Measurements from ENCODE around the gene NKRF. TPM values are rescaled to one million over a fixed set of nuclear protein-coding genes. Genes with fewer than 3 reads are reported as not detected.
"Not testable (repeated sequence)": the region's sequence is repeated elsewhere in the genome, so short reads cannot be mapped to it uniquely, and the experiment has no call there.

The NKRF gene
- 3.1 and 4.4 TPM in 2 replicates for total RNA-seq

DNA sequence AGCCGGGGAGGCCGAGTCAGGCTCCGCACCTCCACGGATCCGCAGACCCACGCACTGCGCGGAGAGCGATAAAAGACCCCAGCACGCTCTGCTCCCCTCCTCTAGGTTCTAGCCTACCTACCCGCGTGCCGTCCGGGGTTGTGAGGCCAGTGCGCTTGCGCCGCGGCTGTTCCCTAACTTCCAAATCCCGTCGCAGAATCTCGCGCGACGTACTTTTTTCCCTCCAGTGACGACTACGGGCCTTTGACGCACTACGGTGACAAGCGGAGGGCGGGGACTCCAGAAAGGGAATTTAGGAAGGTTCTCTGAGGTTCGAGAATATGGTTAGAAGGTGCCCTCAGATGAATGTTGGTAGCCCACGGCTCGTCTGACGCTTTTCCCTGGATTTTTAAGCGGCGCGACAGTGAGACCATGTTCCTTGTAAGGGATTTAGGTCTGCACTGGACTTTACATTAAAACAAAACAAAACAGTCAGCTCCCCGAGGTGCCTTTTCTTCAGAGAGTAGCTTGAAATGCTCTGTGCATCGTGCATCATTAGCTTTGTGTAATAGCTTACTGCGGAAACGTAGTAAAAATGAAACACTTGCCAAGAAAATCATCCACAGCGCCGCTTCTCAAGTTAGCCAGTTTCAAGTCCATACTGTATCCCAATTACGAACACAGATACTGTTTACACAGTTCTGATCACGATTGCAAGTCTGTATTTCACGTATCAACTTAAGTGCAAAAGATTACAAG lies at the start of gene NKRF:
Gene NKRF, minus strand, starts transcription at position 145 of the 738 bp plus-strand sequence.
- DNase-seq (ENCODE audit: low read depth in 2 of 2) = peak; percentile 83 to 88

DNA sequence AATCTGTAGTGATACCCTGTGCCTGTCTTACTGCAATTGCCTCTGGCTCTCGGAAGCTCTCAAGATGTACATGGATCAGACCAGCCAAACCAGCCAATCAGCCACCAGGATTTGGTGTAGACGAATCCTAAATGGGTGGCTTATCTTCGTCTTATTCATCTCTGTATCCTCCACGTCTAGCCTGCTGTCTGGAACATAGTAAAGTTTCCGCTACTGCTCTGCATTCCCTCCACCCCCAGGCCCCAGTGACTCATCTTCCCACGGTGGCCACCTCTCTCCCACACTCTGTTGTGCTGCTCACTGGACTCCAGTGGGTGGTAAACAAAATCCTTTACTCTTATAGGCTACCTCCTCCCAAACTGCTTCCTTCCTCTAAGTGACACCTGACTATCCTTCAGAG lies 48.9 kb upstream of the NKRF start:
- DNase-seq (ENCODE audit: low read depth in 2 of 2) = peak in 1 of 2 donors; percentile 87

DNA sequence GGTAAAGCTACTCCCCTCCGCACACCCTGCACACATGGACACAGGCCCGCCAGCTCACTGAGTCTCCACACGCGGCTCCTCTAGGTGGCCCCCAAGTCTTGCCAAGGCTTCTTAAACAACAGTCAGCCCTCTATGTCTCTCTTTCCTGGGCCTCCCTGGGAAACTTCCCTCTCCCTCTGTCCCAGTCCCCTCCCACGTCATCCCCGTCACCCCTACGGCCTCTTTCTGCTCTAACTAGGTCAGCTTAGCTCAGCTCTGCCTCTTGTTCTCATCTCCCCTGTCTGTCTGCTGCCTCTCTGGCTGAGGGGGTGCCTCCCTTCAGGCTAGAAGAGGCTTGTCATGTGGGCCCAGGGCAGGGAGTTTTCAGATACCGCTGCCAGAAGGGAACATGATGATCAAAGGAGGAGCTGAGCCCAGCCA lies 47.9 kb upstream of the NKRF start:
- DNase-seq (ENCODE audit: low read depth in 2 of 2) = no peak

DNA sequence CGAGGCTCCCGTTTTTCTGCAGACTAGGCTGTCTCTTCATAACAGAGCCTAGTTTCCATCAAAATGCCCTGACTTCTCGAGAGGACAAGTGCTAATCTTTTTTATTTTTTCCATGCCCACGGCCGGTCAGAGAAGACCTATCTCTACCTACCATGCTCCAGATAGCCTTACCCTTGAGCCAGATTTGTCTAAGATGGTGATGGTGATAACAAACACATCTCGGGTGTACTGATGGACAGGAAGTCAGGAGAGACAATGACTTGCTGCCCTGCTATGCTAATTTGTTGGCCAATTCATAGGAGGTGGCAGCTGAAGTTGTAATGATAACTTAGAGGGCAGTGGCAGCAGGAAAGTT lies 42.2 kb upstream of the NKRF start:
- DNase-seq (ENCODE audit: low read depth in 2 of 2) = peak; percentile 2 to 30

DNA sequence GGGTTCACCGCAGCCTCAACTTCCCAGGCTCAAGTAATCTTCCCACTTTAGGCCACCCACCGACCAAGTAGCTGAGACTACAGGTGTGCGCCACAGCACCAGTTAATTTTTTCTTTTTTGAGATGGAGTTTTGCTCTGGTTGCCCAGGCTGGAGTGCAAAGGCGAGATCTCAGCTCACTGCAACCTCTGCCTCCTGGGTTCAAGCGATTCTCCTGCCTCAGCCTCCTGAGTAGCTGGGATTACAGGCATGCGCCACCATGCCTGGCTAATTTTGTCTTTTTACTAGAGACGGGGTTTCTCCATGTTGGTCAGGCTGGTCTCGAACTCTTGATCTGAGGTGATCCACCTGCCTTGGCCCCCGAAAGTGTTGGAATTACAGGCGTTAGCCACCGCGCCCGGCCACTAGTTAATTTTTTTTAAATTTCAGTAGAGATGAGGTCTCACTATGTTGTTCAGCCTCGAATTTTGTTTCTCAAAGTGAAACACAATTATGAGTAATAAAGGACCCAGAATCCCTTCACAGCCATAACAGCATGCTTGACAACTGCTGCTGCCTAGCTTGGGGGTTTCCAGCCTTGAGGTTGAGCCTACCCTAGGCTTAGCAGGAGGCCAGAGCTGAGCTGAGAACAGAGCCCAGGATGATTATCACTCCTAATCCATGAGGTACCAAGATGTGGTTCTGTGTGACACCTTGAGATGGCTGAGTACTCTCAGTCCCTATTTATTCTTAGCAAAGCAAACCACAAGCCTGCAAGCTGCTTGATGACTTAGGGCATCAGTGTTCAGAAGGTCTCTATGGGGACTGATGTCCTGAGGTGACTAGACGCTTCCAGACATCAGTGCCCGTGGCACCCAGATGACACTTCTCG lies 41.6 kb upstream of the NKRF start:
- no peak for DNase-seq (ENCODE audit: low read depth in 2 of 2)

DNA sequence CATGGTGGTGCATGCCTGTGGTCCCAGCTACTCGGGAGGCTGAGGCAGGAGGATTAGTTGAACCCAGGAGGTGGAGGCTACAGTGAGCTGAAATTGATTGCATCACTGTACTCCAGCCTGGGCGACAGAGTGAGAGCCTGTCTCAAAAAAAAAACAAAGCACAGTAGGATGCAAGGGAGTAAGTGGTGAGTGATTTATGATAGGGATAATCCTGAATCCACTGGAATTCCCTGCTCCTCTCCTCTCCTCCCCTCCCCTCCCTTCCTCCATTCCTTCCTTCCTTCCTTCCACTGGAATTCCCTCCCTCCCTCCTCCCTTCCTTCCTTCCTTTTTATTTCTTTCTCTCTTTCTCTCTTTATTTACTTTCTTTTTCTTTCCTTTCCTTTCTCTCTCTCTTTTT lies 40.9 kb upstream of the NKRF start:
- peak in 1 of 2 donors; percentile 13 for DNase-seq (ENCODE audit: low read depth in 2 of 2)

DNA sequence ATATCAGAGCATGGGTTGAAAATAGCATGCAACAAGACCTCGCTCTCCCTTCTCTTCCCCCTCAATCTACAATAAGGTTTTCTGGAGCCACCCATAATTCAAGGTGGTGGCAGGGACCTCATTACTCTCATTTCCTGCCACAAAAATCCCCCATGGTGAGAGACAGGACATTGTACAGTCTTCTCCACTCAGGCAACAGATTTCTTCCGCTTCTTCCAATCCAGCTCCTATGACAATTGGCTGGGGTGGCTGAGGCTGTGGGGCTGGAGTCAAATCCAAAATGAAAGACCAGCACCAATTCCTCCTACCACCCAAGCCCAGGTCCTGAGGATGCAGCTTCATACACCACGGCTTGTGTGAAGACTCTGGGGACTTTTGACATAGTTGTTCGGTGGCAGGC lies 40.3 kb upstream of the NKRF start:
- DNase-seq (ENCODE audit: low read depth in 2 of 2) = no peak

DNA sequence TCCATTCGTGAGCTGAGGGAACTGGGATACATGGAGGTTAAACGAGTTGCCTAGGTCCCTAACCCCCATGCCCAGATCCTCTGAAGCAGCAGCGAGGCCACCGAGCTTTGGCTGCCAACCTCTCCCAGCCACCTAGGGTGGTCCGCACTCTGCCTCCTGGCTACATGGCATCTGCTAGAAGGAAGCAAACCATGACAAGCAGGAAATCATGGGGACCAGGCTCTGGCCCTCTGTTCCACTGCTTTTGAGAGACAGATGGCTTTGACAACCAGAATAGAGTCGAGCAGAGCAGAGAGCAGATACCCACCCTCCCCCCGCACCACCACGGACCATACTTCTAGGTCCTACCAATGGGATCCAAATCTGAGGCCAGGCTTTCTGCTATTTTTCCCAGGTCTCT lies 37.5 kb upstream of the NKRF start:
- no peak for DNase-seq (ENCODE audit: low read depth in 2 of 2)

DNA sequence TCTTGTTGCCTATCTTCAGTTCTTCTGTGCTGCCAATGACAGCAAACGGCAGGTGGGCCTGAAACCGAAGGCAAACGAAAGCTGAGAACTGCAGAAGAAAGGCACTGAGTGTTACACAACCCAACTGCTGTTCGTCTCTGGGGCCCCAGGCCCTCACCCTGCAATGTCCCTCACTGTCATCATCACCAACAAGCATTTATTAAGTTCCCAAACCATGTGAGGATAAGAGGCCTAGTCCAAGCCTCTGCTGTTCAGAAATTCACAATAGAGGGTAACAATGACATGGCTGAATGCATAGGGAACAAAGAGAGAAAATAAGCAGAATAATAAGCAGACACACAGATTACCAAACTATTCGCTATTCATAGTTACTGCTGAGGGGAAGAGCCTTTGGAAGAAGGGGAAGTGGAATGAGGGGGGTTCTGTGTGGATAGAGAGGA lies 34.5 kb upstream of the NKRF start:
- no peak for DNase-seq (ENCODE audit: low read depth in 2 of 2)

DNA sequence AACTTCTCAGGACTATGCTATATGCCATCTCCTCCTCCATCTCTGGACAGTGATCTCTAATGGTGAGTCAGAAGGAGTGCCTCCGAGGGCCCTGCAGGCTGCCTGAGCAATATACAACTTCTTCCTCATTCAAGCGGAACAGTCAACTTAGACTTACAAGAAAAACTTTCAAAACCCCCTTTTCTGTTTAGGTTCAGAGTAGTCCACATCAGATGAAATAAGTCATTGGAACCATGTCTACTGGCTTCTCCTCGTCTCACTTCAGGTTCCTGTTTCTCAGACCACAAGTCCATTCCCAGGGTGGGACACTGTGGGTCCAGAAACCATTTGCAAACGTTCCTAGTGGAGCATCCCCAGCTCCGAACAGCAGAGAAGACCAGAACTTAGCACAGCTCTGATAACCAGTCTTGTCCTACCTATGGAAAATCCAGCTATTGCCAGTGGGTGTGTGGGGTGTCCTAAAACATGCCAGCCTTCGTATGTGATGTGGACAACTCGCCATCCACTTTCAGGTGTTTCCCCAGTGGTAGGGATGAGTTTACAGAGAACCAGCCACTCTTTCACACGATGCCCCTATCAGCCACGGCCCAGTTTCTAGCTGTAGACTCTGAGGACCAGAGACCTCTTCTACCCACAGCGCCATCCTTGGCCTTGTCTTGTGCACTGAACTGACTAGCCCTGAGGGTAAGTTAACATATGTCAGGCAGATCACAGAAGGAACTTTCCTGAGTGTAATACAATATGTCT lies 32.7 kb upstream of the NKRF start:
- no peak for DNase-seq (ENCODE audit: low read depth in 2 of 2)

DNA sequence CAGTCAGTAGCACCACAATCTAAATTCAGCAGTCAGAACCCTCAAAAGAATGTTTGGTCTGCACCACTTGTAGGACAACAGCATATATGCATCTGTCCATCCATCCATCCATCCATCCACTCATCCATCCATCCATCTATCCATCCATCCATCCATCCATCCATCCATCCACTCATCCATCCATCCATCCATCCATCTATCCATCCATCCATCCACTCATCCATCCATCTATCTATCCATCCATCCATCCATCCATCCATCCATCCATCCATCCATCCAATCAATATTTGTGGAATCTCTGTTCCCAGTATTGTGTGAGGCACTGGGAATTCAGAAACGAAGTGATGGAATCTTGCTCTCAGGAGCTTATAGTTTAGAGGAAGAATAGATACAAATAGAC lies 31.2 kb upstream of the NKRF start:
- not testable (repeated sequence) for DNase-seq (ENCODE audit: low read depth in 2 of 2)

DNA sequence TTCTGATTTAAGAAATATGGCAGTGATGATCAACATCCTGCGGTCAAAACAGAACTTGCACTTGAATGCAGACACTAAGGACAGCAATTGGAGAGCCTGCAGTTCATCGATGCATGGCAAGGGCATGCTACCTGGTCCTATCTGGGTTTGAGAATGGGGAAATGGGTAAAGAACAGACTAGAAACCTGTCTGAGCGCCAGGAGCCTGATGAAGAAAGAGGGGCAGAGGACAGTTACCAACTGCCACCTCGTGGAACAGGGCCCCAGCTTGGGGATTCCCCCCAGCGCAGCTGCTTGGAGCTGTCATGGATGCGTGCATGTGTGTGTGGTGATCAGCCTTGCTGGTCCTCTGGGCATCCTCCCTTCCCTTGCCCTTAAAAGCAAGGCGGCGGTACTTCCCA lies 30.2 kb upstream of the NKRF start:
- DNase-seq (ENCODE audit: low read depth in 2 of 2) = no peak

DNA sequence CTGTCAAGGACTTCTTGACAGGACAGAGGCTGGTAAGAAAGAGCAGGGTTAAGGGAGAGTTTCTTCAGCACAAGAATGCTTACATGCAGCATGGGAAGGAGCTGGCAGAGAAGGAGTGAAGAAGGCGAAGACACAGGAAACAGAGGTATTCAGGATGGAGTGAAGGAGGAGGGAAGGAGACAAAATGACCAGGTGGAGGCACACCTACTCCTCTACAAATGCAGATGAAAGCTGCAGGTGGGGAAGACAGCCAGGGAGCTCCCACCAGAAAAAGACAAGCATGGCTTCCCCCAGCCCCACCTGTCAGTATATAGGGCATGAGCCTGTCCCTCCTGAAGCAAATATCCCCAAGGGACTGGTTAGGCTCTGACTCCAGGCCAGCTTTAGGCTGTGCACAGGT lies 29.6 kb upstream of the NKRF start:
- DNase-seq (ENCODE audit: low read depth in 2 of 2) = no peak

DNA sequence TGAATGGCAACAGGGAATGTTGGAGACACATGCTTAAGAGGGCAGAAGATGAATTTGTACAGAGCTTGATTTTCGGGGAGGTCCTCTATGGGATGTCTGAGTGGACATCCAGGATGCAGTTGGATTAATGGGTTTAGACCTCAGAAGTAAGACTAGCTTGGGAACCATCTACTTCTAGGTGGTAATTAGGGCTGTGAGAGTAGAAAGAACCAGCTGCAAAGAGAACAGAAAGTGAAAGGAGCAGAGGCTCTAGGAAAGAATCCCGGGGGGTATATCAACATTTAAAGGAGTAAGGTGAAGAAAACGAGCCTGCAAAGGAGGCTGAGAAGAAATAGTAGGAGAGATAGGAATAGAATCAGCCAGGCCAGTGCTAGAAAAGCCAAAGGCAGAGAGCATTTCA lies 29.0 kb upstream of the NKRF start:
- no peak for DNase-seq (ENCODE audit: low read depth in 2 of 2)

DNA sequence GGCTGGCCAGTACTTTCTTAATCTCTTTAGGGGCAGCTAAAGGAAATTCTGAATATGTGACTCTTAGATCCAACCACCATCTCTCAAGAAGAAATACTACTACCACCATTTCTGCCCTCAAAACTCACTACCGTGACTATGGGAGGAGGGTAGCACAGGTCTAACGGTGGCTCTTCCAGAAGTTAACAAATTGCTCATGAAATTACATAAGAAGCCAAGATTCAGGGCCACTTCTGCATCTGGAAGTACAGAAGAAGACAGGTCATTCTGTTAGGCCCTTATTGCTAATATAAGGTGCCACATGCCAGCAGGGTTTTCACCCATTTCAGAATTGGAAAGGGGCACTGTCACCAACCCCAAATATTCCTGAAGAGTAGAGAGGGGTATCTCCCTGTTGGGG lies 19.6 kb upstream of the NKRF start:
- DNase-seq (ENCODE audit: low read depth in 2 of 2) = no peak

DNA sequence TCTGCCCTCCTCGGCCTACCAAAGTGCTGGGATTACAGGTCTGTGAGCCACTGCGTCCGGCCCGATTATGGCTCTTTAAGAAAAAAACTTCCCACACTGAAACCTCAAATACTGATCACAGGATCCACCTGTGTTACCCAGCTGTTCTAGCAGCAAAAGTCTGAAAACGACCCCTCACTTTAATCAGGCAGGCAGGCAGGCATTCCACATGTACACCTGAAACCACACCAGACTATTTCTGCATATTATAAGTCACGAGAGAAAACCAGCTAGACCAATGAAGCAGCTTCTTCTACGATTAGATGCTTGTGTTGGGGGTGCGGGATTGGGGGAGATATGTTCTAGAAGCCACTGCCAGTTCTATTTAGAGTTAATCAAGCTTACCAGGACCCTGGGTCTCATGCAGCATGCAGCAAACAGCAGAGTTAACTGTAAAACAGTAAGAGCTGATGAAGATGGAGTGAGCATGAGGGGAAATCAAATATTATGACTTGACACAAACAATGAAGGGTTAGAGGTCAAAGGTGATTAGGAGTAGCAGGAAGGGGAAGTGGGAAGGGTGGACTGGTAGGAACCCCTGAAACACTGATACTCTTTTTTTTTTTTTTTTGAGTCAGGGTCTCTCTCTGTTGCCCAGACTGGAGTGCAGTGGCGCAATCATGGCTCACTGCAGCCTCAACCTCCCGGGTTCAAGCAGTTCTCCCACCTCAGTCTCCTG lies 18.9 kb upstream of the NKRF start:
- DNase-seq (ENCODE audit: low read depth in 2 of 2) = no peak

DNA sequence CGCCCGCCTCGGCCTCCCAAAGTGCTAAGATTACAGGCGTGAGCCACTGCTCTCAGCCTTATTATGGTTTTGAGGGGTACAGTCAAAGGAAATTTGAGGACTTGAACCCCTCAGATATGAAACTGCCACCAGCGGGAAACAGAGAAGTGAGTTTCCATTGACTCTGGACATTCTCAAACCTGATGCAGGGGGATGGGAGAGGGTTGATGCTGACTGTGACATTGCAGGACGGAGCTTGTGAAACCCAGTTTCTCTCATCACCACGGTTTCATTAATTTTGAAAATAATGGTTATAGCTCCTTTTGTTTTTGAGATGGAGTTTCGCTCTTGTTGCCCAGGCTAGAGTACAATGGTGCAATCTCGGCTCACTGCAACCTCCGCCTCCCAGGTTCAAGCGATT lies 18.2 kb upstream of the NKRF start:
- no peak for DNase-seq (ENCODE audit: low read depth in 2 of 2)

DNA sequence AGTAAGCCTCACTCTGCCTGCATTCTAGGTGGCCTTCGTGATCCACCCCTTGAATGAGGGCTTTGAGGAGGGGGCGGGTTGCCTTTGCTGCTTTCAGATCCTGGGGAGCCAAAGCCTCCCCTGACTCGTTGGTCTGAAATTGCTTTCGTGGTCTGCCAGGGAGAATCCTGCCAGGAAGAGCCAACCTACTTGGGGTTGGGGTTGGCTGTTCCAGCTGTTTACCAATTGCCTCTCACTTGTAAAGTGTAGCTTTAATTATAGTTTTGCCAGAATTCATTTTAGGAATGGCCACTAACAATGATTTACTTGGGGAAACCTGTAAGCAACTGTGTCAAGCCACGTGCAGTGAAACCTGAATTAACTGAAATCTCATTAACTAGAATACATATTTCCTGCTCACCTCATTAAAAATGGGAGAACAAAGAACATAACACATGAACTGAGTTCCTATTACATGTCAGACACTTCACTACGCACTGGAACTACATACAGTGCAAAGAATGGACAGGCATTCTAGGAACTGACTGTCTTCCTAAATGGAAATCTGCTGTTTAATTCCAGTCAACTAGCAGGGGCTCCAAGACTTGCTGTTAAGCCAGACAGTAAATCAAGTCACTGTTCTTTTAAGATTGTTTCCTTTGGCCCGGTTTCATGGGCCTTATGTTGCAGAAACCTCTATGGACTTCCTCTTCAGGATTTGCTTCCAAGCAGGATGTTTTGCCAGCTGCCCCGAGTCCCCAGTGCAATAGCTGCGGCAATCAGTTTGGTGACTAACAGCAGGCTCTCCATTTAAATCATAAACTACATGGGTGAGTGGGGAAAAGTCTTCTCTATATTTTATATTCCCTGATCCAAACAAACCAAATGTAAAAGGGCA lies 16.4 kb upstream of the NKRF start:
- peak in 1 of 2 donors; percentile 90 for DNase-seq (ENCODE audit: low read depth in 2 of 2)

DNA sequence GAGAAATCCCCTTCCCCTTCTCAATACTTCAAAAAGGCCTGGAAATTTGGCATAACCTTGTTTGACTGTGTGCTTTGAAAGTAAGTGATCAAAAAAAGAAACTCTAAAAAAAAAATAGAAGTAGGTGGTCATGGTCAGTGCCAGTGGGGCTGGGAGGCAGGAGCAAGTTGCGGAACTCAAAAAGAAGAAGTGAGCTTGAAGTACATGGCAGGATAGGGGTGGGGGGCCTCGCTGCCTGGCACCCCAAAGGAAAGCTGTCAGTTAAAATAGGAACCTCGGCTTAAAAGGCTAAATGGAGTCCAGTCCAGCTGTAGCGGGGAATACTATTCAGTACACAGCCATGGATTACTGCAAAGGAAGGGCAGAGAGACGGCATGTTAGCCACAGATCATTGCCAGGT lies 12.2 kb upstream of the NKRF start:
- DNase-seq (ENCODE audit: low read depth in 2 of 2) = no peak

DNA sequence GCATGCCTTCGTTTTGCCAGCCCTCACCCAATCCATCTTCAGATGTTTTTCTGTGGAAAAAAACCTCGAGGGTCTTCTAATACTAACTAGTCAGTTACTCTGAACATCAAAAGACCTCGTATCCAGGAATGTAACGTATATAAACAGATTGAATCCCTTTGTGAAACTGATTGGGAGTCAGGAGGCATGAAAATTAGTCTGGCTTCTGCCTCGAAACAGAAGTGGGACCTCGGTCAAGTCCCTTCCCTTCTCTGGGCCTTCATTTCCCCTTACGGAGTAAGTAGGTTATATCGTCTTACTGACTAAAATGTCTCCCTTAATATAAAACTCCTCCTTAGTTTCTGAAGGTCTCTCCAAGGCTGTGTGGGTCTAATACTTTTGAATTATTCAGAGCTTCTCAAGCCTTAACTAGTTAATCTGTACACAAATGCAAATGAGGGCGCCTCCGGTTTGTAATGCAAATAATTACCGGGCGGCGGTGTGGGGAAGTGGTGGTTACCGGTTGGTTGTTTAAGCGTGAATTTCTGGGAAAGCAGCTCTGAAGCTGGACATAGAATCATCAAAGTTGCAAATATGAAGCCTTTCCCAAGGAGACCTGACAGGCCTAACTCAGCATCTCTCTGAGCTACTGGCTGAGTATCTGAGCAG lies 11.4 kb upstream of the NKRF start:
- DNase-seq (ENCODE audit: low read depth in 2 of 2) = no peak

All from dermis microvascular lymphatic vessel endothelial cell (primary cell).